GM19455 (cell line): Measurements from ENCODE around the gene SPINDOC.
"Not testable (repeated sequence)": the region's sequence is repeated elsewhere in the genome, so short reads cannot be mapped to it uniquely, and the experiment has no call there.

ENCODE experiments used
- ATAC-seq: cut with Tn5 transposase; IDR thresholded peaks from one replicate; pipeline ENCODE4 v1.9.1; 2021; ENCODE audit not compliant: unreplicated experiment

Gene SPINDOC, protein sequence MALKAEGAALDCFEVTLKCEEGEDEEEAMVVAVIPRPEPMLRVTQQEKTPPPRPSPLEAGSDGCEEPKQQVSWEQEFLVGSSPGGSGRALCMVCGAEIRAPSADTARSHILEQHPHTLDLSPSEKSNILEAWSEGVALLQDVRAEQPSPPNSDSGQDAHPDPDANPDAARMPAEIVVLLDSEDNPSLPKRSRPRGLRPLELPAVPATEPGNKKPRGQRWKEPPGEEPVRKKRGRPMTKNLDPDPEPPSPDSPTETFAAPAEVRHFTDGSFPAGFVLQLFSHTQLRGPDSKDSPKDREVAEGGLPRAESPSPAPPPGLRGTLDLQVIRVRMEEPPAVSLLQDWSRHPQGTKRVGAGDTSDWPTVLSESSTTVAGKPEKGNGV

DNA sequence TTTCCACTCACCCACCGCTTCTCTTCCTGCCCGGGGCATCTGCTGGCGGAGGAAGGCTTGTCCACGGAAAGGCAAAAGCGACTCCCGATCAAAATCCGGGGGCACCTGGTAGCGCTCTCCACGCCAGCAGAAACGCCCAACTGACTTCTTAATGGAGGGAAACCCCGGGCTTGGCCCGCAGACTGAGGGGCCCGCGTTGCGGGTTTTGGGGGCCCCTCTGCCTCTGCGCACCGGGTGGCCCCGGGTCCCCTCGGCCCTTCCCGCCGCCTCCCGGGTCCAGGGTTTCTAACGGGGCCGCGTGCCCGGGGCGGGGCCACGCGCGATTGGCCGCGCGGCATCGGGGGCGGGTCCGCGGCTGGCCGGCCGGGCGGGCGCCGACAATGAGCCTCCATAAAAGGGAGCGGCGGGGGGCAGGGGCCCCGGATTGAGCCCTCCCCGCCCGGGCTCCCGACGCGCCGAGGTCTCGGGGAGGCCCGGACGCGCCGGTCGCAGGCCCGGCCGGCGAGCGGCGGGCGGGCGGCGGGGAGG lies at the start of gene SPINDOC:
Gene SPINDOC (plus strand): TSS at position 422 of the 528 bp plus-strand sequence. CDS start 231 bp downstream, outside the sequence.
- peak; percentile 81 for ATAC-seq

- no peak for ATAC-seq
These were observed 49.5 kb upstream of the SPINDOC start for GRCh38 chr11:63763496-63764339.

- no peak for ATAC-seq
These were observed 48.9 kb upstream of the SPINDOC start for GRCh38 chr11:63764340-63764678.

DNA sequence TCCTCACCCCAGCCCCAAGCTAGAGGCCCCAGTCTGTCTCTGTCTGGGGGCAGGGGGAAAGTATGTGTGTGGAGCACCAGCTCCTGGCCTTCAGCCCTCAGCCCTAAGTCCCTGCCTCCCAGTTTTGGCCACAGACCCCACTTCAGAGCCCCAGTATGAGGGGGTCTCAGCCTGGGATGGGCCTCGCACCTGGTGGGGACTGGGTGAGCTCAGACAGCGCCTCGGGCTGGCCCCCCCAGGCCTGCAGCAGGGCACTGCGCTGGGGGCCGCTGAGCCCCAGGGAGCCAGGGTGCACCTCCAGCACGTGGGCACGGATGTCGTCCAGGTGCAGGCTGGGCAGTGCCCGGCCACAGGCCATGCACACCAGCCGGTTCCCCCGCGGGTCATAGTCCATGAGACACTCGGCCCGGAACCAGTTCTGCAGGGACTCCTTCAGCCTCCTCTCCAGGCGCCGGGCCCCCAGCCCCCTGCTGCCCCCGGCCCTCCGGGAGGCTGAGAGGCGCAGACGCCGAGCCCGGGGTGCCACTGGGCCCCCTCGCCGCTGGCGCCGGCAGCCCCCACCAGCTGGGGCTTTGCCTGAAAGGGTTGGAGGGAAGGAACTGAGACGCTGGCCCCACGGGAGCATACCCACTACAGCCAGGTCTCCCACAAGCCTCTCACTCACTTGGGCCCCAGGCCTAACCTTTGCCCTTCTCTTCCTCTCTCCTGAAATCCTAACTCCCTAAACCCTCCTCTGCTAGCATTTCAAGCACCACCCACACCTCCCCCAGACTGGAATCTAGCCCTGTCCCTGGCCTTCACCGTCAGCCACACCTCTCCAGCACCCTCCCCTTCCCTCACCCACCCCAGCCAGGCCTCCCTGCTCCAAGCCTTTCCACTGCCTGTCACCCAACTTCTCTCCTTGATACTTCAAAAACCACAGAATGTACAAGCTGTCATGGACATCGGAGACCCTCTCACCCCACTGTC lies 48.3 kb upstream of the SPINDOC start:
- no peak for ATAC-seq

DNA sequence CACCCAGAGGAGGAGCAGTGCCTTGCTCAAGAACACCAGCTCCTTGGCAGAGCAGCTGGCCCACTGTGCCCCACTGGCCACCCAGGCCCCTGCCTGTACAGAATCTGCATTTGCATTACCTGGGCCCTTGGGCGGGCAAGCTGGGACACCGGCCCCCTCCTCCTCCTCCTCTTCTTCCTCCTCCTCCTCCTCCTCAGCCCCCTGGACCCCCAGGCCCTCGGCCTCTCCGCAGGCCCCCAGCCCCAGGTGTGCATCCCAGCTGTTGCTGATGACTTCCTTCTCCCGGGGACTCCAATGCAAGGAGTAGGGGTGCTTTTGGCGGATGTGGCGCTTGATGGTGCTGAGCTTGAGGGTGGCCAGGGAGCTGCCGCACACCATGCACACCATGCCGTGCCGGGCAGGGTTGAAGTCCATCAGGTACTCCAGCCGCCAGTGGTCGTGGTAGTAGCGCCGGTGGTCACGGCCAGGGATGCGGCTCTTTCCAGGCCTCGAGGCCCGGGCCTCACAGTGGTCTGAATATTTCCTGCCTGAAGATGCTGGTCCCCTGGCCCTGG lies 47.5 kb upstream of the SPINDOC start:
- no peak for ATAC-seq

DNA sequence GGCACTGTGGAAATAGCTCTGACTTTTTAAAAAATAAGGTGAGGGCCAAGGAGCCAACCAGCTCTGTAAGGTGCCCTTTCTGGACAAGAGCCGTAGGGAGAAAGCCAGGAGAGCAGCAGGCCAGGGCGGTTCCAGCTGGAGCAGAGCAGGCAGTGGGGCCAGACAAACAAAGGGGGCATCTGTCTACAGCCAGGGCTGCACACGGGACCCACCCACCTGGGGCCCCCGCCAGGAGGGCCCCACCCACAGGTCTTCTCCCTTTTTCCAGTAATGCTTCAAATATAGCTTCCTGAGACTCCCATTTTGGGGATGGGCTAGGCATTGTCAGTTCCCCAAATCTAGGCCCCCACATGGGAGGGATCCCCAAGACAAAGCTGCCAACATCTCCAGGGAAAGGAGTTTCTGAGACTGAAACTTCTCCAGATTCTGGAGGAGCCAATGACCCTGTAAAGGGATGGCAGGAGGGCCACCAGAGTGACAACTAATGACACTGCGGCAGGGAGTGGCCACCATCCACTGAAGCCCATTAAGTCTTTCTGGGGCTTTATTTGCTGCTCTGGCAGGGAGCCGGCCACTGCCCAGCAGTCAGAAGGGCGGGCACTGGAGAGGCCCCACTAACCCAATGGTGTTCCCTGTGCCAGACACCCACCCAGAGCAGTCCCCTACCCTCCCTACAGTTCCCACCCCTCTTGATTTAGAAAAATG lies 46.6 kb upstream of the SPINDOC start:
- ATAC-seq = no peak

DNA sequence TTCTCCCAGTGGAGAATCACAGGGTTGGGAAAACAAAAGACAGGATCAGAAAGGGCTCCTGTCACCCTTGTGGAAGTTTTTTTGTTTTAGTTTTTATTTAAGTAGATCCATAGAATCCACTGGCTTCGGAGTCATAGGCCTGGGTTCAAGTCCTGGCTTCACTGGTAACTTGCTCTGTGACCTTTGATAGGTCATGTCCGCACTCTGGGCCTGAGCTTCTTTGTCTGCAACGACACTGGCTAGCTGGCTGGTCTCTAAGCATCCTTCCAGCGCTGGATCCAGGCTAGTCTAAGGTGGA lies 46.0 kb upstream of the SPINDOC start:
- ATAC-seq = no peak

- ATAC-seq = no peak
These were observed 45.6 kb upstream of the SPINDOC start for GRCh38 chr11:63767565-63768236.

GRCh38 chr11:63768237-63769041 lies 44.8 kb upstream of the SPINDOC start, which contains the start of gene ZFTA:
Gene ZFTA, minus strand, starts transcription at chr11:63768775. Its CDS starts 153 bp downstream, at chr11:63768622.
- ATAC-seq = peak; percentile 51

DNA sequence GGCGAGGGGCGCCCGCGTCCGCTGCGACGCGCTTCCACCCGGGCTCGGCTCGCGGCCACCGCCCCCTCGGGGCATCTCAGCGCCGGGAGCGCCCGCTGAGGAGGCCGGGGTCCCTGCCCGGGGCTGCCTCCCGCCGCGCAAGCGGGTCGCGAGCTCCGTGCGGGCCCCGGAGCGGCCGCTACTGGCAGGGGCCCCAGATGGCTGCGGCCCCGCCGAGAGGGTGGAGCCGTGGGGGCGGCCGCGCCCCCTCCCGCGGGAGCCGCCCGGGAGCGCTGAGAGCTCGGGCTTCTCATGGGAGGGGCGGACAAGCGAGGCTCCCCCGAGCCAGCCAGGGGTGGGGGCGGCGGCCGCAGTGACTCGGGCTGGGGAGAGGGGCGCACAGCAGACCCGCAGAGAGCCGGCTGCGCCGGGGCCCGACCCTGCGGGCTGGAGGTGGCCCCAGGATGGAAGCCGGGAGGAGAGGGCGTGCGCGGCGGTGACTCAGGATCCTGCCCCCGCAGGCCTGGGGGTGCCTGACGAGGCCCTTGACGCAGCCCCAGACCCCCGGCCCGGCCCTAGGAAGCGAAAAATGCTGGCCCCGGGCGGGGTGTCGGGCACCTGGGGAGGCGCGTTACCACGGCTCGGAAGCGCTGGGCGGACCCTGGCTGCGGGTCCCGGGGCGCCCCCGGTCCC lies 44.1 kb upstream of the SPINDOC start:
- peak; percentile 46 for ATAC-seq

DNA sequence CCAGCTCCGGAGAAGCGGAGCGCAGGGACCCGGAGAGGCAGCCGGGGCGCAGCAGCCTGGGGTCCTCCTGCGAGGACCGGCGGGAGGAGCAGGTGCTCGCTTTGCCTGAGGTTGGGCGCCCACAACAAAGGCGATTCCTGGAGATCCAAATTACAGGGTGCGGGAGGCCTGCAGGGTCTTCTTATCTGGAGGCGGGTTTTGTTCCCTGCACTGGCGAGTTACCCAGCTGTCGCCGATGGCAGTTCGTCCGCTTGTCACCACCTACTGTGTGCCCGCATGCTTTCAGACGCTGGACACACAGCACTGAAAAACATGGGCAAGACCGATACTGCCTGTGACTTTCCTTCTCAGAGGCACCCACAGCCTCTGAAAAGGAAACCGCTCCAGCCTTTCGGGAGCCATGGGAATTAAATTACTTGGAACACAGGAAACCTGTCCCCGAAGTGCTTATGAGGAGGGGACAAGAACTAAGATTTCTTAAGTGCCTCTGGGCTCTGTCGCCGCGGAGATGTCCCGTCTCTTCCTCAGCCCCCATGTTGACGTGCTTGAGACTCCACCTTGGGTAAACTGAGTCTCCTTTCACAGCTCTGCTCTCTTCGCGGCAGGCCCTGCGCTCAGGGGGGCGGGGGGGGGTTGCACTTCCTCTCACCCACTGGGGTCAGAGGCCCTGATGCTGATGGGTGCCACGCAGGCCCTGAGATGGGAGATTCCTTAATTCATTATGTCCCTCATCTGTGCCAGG lies 43.4 kb upstream of the SPINDOC start:
- no peak for ATAC-seq

DNA sequence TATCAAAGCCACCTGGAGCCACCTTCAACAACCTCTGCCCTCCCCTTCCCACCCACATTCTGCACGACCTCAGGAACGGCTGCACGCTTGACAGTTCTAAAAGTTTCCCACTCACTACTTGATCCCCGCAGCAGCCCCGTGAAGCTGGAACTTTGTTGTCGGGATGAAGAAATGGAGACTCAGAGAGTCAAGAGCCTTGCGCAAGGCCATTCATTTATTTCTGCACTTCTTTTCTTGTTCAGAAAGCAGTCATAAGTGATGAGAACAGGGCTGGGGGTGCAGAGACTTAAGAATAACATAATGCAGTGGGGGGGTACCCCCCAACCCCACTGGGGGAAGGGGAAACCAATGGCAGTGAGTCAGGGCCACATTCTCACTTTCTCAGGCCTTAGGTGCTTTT lies 42.5 kb upstream of the SPINDOC start:
- ATAC-seq = no peak

GRCh38 chr11:63771741-63772318 lies 41.4 kb upstream of the SPINDOC start:
- ATAC-seq = not testable (repeated sequence)

DNA sequence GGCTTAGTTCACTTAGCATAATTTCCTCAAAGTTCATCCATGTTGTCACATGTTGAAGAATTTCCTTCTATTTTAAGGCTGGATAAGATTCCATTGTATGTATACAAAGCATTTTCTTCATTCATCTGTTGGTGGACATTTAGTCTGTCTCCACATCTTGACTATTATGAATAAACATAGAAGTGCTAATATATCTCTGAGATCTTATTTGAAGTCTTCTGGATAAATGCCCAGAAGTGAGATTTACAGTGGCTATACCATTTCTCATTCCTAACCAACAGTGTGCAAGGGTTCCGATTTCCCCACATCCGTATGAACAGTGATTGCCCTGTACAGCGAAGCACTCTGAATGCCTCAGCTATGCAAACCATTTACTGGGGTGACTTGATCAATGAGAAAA lies 38.1 kb upstream of the SPINDOC start:
- ATAC-seq = no peak

DNA sequence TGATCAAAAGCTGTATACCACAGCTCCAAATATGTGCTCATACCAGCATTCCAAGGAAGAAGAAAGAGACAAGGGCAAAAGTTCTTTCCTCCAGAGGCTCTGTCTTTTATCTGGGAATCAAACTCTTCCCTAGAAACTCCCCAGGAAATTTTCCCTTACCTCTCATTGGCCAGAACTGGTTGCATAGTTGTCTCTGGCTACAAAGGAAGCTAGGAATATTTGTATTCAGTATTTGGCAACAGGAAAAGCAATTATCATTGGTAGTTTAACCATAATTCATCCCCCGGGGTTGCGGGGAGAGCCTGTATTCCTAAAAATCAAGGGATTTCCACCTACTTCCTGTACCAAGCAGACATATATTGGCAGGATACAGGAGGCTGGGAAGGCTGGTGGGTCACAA lies 34.2 kb upstream of the SPINDOC start:
- ATAC-seq = no peak

GRCh38 chr11:63782749-63783148 lies 30.5 kb upstream of the SPINDOC start:
- ATAC-seq = no peak
